HEK293 (cell line): ENCODE measurements around the gene NOL6.
A peak's percentile ranks its signal among the peaks of the same experiment; 100 is the strongest.

Experiments
- CTCF ChIA-PET: fragments of 350-600 bp; formaldehyde crosslinking; extraction: SDS; loops from one replicate; lab custom pipeline; 2021; ENCODE audit warnings: antibody characterized with exemption; lab: Yijun Ruan, JAX
- POLR2A ChIA-PET: fragments of 300-600 bp; formaldehyde crosslinking; extraction: SDS; loops from one replicate; lab custom pipeline; 2020; ENCODE audit warnings: antibody characterized with exemption, inconsistent platforms; lab: Yijun Ruan, JAX
- H3K27ac ChIP-seq: fragments of 200-500 bp; sonication (Bioruptor generic); 2 replicates; pipeline ENCODE4 v1.5.1; 2014; ENCODE audit warnings: low read depth, low read length, control low read depth, inconsistent platforms; ENCODE audit errors: extremely low read depth
- H3K36me3 ChIP-seq, 2 experiments: fragments of 200-500 bp in 1 of 2; sonication (Bioruptor generic) in 1 of 2; 1 replicate in 1 of 2; 2 replicates in 1 of 2; pipeline ENCODE4 v1.5.1; 2014 to 2017; ENCODE audit warnings: inconsistent platforms in 2 of 2, low read length in 2 of 2; ENCODE audit not compliant: control insufficient read depth in 2 of 2, insufficient read depth in 1 of 2
- H3K4me1 ChIP-seq: fragments of 200-500 bp; sonication (Bioruptor generic); 2 replicates; pipeline ENCODE4 v1.5.1; 2014; ENCODE audit warnings: mild to moderate bottlenecking, low read length, inconsistent platforms; ENCODE audit not compliant: control insufficient read depth, insufficient read depth
- H3K4me3 ChIP-seq: 2 replicates; pipeline ENCODE4 v1.5.1; 2011; ENCODE audit warnings: low read depth, mild to moderate bottlenecking, control low read depth, low read length, moderate library complexity
- H3K9me3 ChIP-seq: fragments of 200-500 bp; sonication (Bioruptor generic); 2 replicates; pipeline ENCODE4 v1.5.1; 2014; ENCODE audit warnings: low read depth, low read length, inconsistent platforms; ENCODE audit not compliant: control insufficient read depth, insufficient read depth
- AEBP2 ChIP-seq: fragments of 450-650 bp; formaldehyde crosslinking; IDR thresholded peaks from 2 replicates; pipeline ENCODE4 v1.5.1; 2016; ENCODE audit warnings: missing biosample characterization, missing genetic modification characterization, borderline replicate concordance
- EGR2 ChIP-seq: fragments of 450-650 bp; formaldehyde crosslinking; IDR thresholded peaks from 2 replicates; pipeline ENCODE4 v1.5.1; 2016; ENCODE audit warnings: low read depth, missing biosample characterization, missing genetic modification characterization
- HOXA7 ChIP-seq: sonication (generic); formaldehyde crosslinking; IDR thresholded peaks from 2 replicates; pipeline ENCODE4 v1.8.1; 2022; ENCODE audit warnings: missing genetic modification reagents, borderline replicate concordance
- INSM2 ChIP-seq: fragments of 450-650 bp; formaldehyde crosslinking; IDR thresholded peaks from 2 replicates; pipeline ENCODE4 v1.5.1; 2016; ENCODE audit warnings: missing biosample characterization, missing genetic modification characterization
- KLF7 ChIP-seq: fragments of 450-650 bp; formaldehyde crosslinking; IDR thresholded peaks from 2 replicates; pipeline ENCODE4 v1.5.1; 2016; ENCODE audit warnings: missing biosample characterization, missing genetic modification characterization, borderline replicate concordance
- MZF1 ChIP-seq: fragments of 450-650 bp; formaldehyde crosslinking; IDR thresholded peaks from 2 replicates; pipeline ENCODE4 v1.5.1; 2017; ENCODE audit warnings: missing biosample characterization, missing genetic modification characterization, borderline replicate concordance
- SCRT2 ChIP-seq: fragments of 450-650 bp; formaldehyde crosslinking; IDR thresholded peaks from 2 replicates; pipeline ENCODE4 v1.5.1; 2016; ENCODE audit warnings: missing biosample characterization, missing genetic modification characterization
- SP7 ChIP-seq: fragments of 450-650 bp; formaldehyde crosslinking; IDR thresholded peaks from 2 replicates; pipeline ENCODE4 v1.5.1; 2016; ENCODE audit warnings: missing biosample characterization, missing genetic modification characterization
- TRIM28 ChIP-seq: IDR thresholded peaks from 2 replicates; pipeline ENCODE4 v1.6.1; 2011; ENCODE audit warnings: low read length, control low read depth, borderline replicate concordance
- ZBTB1 ChIP-seq: fragments of 450-650 bp; formaldehyde crosslinking; IDR thresholded peaks from 2 replicates; pipeline ENCODE4 v1.5.1; 2016; ENCODE audit warnings: missing biosample characterization, missing genetic modification characterization
- ZFP3 ChIP-seq: fragments of 450-650 bp; formaldehyde crosslinking; IDR thresholded peaks from 2 replicates; pipeline ENCODE4 v1.5.1; 2016; ENCODE audit warnings: low read depth, missing biosample characterization, missing genetic modification characterization
- ZNF169 ChIP-seq: fragments of 450-650 bp; formaldehyde crosslinking; IDR thresholded peaks from 2 replicates; pipeline ENCODE4 v1.5.1; 2016; ENCODE audit warnings: missing biosample characterization, missing genetic modification characterization
- ZNF19 ChIP-seq: fragments of 450-650 bp; formaldehyde crosslinking; IDR thresholded peaks from 2 replicates; pipeline ENCODE4; 2016; ENCODE audit warnings: missing biosample characterization, missing genetic modification characterization, low read depth
- ZNF350 ChIP-seq: fragments of 450-650 bp; formaldehyde crosslinking; IDR thresholded peaks from 2 replicates; pipeline ENCODE4 v1.5.0; 2017; ENCODE audit warnings: missing biosample characterization, mild to moderate bottlenecking, missing genetic modification characterization
- ZNF354C ChIP-seq: fragments of 450-650 bp; formaldehyde crosslinking; IDR thresholded peaks from 2 replicates; pipeline ENCODE4 v1.5.1; 2016; ENCODE audit warnings: missing biosample characterization, missing genetic modification characterization, low read depth, borderline replicate concordance
- ZNF404 ChIP-seq: fragments of 450-650 bp; formaldehyde crosslinking; IDR thresholded peaks from 2 replicates; pipeline ENCODE4 v1.5.1; 2017; ENCODE audit warnings: missing biosample characterization, missing genetic modification characterization
- ZNF624 ChIP-seq: fragments of 450-650 bp; formaldehyde crosslinking; IDR thresholded peaks from 2 replicates; pipeline ENCODE4 v1.5.1; 2017; ENCODE audit warnings: missing biosample characterization, missing genetic modification characterization
- ZNF626 ChIP-seq: fragments of 450-650 bp; sonication (Bioruptor Pico); formaldehyde crosslinking; IDR thresholded peaks from 2 replicates; pipeline ENCODE4 v1.5.1; 2018; ENCODE audit warnings: missing biosample characterization, missing genetic modification characterization, inconsistent platforms
- ZNF704 ChIP-seq: fragments of 450-650 bp; formaldehyde crosslinking; IDR thresholded peaks from 2 replicates; pipeline ENCODE4 v1.5.1; 2016; ENCODE audit warnings: missing biosample characterization, missing genetic modification characterization
- ZNF768 ChIP-seq: fragments of 450-650 bp; formaldehyde crosslinking; IDR thresholded peaks from 2 replicates; pipeline ENCODE4 v1.5.1; 2018; ENCODE audit warnings: missing biosample characterization, mild to moderate bottlenecking, missing genetic modification characterization
- ZNF785 ChIP-seq: fragments of 450-650 bp; formaldehyde crosslinking; IDR thresholded peaks from 2 replicates; pipeline ENCODE4 v1.5.1; 2016; ENCODE audit warnings: missing biosample characterization, missing genetic modification characterization
- ZNF791 ChIP-seq: fragments of 450-650 bp; formaldehyde crosslinking; IDR thresholded peaks from 2 replicates; pipeline ENCODE4 v1.5.1; 2016; ENCODE audit warnings: missing biosample characterization, missing genetic modification characterization
- ZNF843 ChIP-seq: fragments of 450-650 bp; formaldehyde crosslinking; IDR thresholded peaks from 2 replicates; pipeline ENCODE4 v1.5.1; 2016; ENCODE audit warnings: missing biosample characterization, missing genetic modification characterization
- TF ChIP-seq, protein P1 (sequence below): fragments of 450-650 bp; formaldehyde crosslinking; IDR thresholded peaks from 2 replicates; pipeline ENCODE4 v1.5.1; 2016; ENCODE audit warnings: missing biosample characterization, missing genetic modification characterization

Gene NOL6

GRCh38 chr9:33472881-33473615 lies 676 bp downstream of the NOL6 start:
- peak overlapping the region; percentile 91 for H3K4me3 ChIP-seq
- no peaks in the 10 kb centered on the region for H3K9me3 ChIP-seq
- CTCF ChIA-PET = interaction anchor here (0.6 to 10.4 kb wide), 19 partner anchors 10 to 948 kb away, joined by 3 to 176 read pairs (median 6); partner anchors contain the start of genes ANKRD18B, AQP3 and AQP7
- H3K36me3 ChIP-seq = peaks cover 8 to 41% of the 10 kb centered on the region in 2 experiments
- TF ChIP-seq ZNF350 (tag by site-specific recombination) (no peak), ZNF354C (tag by site-specific recombination) (no peak), ZNF791 (tag by site-specific recombination) (no peak), ZNF624 (tag by site-specific recombination) (no peak), ZNF626 (tag by site-specific recombination) (no peak), AEBP2 (tag by site-specific recombination) (no peak), KLF7 (no peak), ZNF843 (no peak), ZBTB1 (tag by site-specific recombination) (no peak), ZNF704 (tag by site-specific recombination) (no peak), ZNF169 (tag by site-specific recombination) (no peak), TRIM28 (no peak), HOXA7 (no peak), ZFP3 (tag by site-specific recombination) (no peak)
- POLR2A ChIA-PET = interaction anchor here (0.6 to 3.6 kb wide), 25 partner anchors 9 to 575 kb away, joined by 3 to 34 read pairs (median 7); partner anchors contain the start of genes ANKRD18B, AQP3, BAG1 and CHMP5
- H3K4me1 ChIP-seq = no peaks in the 10 kb centered on the region
- H3K27ac ChIP-seq = no peak overlapping the region

DNA sequence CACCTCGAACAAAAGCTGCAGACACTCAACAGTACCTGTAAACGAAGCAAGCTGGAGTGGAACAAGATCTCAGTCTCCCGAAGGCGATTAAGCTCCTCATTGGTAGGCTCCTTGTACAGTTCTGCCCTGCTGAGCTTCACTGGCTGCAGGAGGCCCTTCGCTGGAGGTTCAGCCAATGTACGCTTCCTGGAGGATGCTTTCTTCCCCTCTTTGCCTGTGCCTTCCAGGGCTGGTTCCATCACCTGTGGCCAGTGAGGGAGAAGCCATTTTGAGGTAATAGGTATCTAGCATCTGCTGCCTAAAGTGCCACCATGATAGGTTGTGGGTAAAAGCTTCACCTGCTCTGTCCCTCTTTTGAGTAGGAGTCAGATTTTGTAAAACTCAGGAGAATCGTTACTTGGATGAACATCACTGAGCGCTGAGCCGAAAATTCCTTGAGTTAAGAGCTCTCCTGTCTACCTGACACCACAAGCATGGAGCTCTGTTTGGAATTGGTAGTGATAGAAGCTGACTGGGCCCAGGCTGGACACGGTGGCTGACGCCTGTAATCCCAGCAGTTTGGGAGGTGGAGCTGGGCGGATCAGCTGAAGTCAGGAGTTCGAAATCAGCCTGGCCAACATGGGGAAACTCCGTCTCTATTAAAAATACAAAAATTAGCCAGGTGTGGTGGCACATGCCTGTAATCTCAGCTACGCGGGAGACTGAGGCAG lies 1.4 kb downstream of the NOL6 start:
- no peak overlapping the region for H3K4me3 ChIP-seq
- peaks cover 8 to 48% of the 10 kb centered on the region in 2 experiments for H3K36me3 ChIP-seq
- POLR2A ChIA-PET = interaction anchor here (0.6 to 3.6 kb wide), 4 partner anchors 11 to 334 kb away, joined by 4 to 29 read pairs (median 8); no protein-coding TSS in a partner anchor
- no peak overlapping the region for H3K27ac ChIP-seq
- no peaks in the 10 kb centered on the region for H3K4me1 ChIP-seq
- TF ChIP-seq MZF1 (tag by site-specific recombination) (no peak), SCRT2 (no peak)
- TF ChIP-seq, all 188 proteins: peak for 0
- CTCF ChIA-PET = interaction anchor here (0.7 to 10.4 kb wide), 10 partner anchors 19 to 947 kb away, joined by 3 to 176 read pairs (median 8); partner anchors contain the start of genes AQP3 and AQP7
- H3K9me3 ChIP-seq = no peaks in the 10 kb centered on the region

DNA sequence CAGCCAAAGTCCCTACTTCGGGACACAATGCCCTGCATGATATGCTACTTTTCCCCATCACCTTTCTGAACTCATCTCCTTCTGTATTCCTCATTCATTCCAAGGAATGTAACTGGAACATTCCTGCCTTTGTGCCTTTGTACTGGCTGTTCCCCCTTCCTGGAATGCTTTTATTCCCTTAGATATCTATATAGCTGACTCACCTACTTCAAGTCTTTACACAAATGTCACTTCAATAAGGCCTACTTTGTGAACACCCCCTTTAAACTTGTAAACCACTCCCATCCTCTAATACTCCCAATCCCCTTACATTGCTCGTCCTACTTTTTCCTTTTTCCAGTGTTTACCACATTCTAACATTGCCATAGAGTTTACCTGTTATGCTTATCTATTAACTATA lies 2.4 kb downstream of the NOL6 start:
- ChIA-PET CTCF (interaction anchor here (1.7 to 10.4 kb wide), 5 partner anchors 18 to 250 kb away, joined by 6 to 176 read pairs (median 30); partner anchors contain the start of genes AQP3 and AQP7), POLR2A (interaction anchor here (3.6 kb wide), 1 partner anchor 10 kb away, joined by 29 read pairs; no protein-coding TSS in a partner anchor)
- H3K36me3 ChIP-seq = peaks cover 8 to 58% of the 10 kb centered on the region in 2 experiments
- no peak for TF ChIP-seq EGR2 (tag by site-specific recombination)
- no peak for TF ChIP-seq SP7 (tag by site-specific recombination)
- no peak for TF ChIP-seq ZNF19 (tag by site-specific recombination)
- no peak for TF ChIP-seq MZF1 (tag by site-specific recombination)
- no peak for TF ChIP-seq ZNF768
- no peak for TF ChIP-seq AEBP2 (tag by site-specific recombination)
- no peak for TF ChIP-seq ZNF404 (tag by site-specific recombination)
- no peak for TF ChIP-seq ZNF785 (tag by site-specific recombination)
- TF ChIP-seq INSM2 (tag by site-specific recombination) = no peak
- TF ChIP-seq, protein P1, sequence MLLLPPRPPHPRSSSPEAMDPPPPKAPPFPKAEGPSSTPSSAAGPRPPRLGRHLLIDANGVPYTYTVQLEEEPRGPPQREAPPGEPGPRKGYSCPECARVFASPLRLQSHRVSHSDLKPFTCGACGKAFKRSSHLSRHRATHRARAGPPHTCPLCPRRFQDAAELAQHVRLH = no peak

More for the DNA sequence above, 2.4 kb downstream of the NOL6 start:
- no peak overlapping the region for H3K4me3 ChIP-seq
- H3K9me3 ChIP-seq = no peaks in the 10 kb centered on the region
- H3K27ac ChIP-seq = no peak overlapping the region
- H3K4me1 ChIP-seq = no peaks in the 10 kb centered on the region
